Activated CD8-positive, alpha-beta memory T cell treated with anti-CD3 and anti-CD28 coated beads for 24 hours (primary cell): ENCODE measurements around the gene COG4.
A peak's percentile ranks its signal among the peaks of the same experiment; 100 is the strongest.

Experiments
- DNase-seq: peaks from one replicate; pipeline ENCODE4 v3.0.0-alpha.2; 2020

Gene COG4

GRCh38 chr16:70478169-70478568 lies 45.2 kb downstream of the COG4 start:
- DNase-seq, result no peak

DNA sequence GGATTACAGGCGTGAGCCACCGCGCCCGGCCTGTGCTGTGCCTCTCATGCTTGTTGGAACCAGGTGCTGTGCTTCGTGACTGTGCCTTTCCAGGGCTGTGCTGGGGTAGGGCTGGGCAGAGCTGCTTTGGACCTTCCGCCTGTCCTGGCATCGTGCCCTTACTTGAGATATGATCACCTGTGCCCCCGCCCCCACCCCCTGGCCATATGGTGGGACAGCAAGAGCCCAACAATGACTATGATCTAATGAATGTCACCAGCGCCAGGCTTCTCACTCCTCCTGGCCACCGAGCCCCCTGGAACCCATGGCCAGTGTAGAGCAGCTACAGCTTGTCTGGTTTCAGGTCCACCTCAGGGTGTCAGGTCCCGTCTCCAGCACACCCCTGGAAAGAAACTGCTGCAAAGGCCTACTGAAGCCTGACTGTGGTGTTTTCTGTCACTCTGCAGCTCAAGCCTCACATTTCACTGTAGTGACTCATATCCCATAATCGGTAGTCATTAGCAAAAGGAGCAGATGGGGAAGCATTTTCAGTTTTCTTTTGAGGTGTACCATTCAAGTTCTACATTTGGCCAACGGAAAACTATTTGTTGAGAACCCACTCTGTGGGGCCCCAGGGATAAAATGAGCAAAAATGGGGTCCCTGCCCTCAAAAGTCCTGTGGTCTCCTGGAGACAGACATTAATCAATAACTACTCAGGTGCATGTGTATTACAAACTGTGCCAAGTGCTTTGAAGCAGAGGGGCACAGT lies 46.9 kb downstream of the COG4 start:
- peak; percentile 75 for DNase-seq

DNA sequence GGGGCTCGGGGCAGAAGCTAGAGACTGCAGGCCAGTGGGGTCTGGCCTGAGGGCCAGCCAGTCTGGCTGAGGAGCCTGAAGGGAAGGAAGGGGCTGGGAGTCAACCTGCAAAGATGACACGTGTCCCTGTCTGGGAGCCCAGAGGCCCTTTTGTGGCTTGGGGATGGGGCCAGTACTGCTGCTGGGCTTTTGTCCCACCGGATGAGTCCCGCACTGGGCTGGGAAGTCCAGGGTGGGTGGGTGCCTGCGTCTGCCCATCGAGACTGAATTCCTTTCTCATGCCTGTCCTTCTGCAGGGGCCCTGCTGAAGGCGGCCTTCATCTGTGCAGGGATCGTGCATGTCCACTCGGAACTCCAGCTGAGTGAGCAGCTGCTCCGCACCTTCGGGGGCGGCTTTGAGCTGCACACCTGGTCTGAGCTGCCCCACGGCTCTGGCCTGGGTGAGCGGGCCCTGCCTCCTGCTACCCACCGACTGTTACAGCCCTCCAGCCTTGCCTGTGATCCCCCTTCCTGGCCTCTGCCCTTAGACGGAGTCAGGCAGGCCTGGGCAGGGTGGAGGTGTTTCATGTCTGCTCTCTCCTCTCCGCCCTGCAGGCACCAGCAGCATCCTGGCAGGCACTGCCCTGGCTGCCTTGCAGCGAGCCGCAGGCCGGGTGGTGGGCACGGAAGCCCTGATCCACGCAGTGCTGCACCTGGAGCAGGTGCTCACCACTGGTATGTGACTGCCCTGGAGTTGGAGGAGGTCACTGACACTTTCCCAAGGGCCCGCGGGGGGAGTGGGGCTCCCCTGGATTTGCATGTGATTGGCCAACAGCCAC lies 48.1 kb downstream of the COG4 start:
- DNase-seq, result no peak

GRCh38 chr16:70474320-70475053 lies 48.9 kb downstream of the COG4 start:
- DNase-seq, result no peak

DNA sequence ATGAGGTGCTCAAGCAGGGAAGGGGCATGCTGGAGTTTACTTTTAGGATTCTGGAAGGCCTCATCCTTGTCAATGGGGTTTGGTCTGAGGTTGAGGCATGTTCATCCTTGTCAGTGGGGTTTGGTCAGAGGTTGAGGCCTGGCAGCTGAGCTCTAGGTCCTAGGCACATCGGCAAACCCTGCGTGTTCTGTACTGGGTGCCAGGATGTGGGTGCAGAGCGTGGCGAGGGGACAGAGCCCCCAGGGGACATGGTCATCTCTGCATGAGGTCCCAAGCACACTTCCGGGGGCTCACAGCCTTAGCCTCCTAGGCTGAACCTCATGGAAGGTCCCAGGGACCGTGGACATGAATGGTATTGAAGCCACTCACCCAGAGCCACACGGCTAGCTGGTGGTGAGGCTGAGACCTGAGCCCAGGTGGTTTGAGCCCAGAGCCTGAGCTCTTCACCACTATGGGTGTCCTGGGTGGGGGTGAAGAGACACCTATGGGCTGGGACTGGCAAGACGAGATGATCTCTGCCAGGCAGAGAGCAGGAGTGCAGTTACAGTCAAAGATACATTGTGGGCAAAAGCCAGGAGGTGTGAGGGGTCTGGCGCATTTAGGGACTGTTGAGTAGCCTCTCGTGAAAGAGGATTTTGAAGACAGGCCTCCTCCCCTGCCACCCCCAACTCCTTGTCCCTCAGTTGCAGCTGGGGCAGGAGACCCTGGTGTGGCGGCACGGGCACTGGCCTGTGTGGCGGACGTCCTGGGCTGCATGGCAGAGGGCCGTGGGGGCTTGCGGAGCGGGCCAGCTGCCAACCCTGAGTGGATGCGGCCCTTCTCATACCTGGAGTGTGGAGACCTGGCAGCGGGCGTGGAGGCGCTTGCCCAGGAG lies 49.7 kb downstream of the COG4 start:
- DNase-seq, result no peak

GRCh38 chr16:70472786-70473433 lies 50.4 kb downstream of the COG4 start:
- DNase-seq, result no peak

DNA sequence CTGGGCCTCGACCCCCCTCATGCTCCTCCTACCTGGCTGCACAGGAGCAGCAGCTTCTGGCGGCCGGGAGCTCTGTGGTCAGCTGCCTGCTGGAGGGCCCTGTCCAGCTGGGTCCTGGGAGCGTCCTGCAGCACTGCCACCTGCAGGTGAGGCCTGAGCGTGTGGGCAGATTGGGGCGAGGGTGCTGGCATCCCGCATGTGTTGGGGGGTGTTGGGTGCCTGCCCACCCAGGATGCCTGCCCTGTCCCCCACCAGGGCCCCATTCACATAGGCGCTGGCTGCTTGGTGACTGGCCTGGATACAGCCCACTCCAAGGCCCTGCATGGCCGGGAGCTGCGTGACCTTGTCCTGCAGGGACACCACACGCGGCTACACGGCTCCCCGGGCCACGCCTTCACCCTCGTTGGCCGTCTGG lies 52.4 kb downstream of the COG4 start:
- no peak for DNase-seq

- DNase-seq, result no peak
These were observed 53.0 kb downstream of the COG4 start for GRCh38 chr16:70470141-70470926.

DNA sequence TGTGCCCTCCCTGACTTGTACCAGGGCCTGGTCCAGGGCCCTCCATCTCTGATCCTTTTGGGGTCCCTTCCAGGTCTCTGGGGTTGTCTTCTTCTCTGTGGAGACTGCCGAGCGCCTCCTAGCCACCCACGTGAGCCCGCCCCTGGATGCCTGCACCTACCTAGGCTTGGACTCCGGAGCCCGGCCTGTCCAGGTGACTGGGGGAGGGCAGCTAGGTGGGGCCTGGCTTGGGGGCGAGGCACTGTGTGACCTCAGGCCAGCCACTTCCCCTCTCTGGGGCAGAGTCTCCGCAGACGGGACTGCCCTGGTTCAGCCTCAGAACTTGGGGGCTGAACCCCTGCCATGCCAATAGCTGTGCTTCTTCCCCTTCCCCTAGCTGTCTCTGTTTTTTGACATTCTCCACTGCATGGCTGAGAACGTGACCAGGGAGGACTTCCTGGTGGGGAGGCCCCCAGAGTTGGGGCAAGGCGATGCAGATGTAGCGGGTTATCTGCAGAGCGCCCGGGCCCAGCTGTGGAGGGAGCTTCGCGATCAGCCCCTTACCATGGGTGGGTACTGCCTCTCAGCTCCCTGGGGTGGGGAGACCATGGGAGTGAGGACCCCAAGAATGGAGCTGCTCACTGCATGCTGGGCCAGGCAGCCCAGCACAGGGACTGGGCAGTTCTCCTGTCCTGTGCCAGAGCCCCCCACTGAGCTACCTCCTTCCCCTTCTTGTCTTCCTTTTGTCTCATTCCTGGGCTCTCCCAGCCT lies 54.4 kb downstream of the COG4 start:
- DNase-seq, result no peak

- DNase-seq, result no peak
These were observed 55.7 kb downstream of the COG4 start for GRCh38 chr16:70467608-70468007.

DNA sequence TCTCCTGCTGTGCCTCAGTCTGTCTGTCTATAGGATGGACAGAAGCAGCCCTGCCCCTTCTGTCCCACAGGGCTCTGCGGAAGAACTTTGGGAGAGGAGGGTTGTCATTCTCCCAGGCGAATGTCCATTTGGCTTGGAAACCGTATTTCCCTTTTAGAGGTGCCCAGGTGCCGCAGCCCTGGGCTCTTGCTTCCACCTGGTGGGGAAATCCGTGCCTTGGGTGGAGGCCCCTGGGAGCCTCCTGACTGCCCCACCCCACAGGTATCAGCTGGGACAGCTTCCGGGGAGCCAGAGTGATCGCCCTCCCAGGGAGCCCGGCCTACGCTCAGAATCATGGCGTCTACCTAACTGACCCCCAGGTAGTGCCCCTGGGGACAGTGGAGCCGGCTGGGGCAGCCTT lies 56.2 kb downstream of the COG4 start:
- DNase-seq, result no peak

DNA sequence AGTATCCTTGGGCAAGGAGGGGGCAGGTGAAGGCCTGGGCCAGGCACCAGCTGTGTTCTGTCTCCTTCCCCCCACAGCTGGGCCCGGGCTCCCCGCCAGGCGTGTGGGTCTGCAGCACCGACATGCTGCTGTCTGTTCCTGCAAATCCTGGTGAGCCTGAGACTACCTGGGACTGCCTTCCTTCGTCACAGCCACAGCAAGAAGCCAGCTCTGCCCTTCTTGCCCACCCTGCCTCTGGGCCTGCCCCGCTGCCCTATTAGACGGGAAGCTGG lies 56.6 kb downstream of the COG4 start:
- no peak for DNase-seq

- DNase-seq, result no peak
These were observed 57.2 kb downstream of the COG4 start for GRCh38 chr16:70465999-70466804.

- DNase-seq, result no peak
These were observed 60.1 kb downstream of the COG4 start for GRCh38 chr16:70463235-70463634.

- no peak for DNase-seq
These were observed 62.6 kb downstream of the COG4 start for GRCh38 chr16:70460737-70461261.

DNA sequence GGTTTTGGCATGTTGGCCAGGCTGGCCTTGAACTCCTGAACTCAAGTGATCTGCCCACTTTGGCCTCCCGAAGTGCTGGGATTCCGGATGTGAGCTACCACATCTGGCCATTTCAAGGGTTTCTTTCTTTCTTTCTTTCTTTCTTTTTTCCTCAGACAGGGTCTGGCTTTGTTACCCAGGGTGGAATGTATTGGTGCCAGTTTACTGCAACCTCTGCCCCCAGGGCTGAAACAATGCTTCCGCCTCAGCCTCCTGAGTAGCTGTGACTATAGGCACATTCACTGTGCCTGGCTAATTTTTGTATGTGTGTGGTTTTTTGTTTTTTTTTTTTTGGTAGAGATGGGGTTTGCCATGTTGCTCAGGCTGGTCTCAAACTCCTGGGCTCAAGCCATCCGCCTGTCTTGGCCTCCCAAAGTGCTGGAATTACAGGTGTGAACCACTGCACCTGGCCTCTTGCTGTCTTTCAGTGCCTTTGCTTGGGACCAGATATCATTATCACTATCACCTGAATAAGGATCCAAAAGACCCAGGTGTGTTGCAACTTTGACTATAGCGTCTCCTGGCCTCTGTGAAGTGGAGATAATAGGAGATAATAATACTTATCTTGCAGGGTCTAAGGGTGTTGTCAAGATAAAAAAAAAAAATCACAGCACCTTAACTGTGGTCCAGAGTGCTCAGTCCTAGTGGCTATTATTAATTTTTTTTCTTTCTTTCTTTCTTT lies 65.7 kb downstream of the COG4 start:
- no peak for DNase-seq

DNA sequence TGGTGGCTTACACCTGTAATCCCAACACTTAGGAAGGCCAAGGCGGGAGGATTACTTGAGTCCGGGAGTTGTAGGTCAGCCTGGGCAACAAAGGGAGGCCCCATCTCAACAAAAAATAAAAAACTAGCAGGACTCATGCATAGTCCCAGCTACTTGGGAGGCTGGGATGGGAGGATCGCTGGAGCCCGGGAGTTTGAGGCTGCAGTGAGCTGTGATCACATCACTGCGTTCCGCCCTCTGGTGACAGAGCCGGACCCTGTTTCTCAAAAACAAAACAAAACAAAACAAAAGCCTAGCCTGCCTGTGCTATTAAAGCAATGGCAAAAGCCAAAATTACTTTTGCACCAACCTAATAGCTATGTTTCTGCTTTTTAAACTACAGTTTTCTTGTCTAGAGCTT lies 67.4 kb downstream of the COG4 start:
- no peak for DNase-seq

DNA sequence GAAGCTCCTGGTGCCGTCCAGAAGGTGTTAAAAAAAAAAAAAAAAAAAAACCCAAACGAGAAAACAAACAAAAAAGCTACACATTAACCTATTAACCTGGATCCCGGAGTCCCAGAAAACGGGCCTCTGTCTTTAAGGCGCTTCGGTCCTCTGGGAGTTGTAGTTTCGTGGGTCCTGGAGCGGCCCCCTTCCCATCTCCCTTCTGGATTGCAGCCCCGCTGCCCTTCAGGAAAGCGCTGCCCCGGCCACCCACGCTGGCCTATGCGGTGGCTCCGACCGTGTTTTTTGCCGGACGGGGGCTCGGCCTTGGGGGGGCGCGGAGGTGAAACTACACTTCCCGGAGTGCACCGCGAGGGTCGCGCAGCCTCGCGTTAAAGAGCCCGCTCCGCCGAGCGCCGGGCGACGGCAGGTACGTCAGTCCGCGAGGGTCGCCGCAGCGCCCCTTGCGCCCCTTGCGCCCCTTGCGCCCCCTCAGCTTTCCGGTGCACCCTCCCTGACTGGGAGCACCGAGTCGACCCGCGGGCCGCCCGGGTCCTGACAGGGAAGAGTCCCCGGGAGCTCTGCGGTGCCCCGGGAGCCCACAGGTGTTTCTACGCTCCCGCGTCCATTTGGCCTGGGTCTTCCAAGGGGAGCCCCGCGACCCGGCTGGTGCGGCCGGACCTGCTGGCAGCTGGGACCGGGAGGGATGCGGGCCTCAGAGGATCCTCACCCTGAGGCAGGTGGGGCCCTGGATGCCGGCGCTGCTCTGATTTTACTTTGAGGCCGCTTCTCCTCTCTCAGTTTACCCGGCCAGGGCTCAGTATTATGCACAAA lies 68.9 kb downstream of the COG4 start, which contains the start of gene FCSK:
Gene FCSK, plus strand, starts transcription at position 374 of the 813 bp plus-strand sequence. CDS start 8,596 bp downstream, outside the sequence.
- peak; percentile 92 for DNase-seq
